ENCODE results near the gene LRP10.

DNA sequence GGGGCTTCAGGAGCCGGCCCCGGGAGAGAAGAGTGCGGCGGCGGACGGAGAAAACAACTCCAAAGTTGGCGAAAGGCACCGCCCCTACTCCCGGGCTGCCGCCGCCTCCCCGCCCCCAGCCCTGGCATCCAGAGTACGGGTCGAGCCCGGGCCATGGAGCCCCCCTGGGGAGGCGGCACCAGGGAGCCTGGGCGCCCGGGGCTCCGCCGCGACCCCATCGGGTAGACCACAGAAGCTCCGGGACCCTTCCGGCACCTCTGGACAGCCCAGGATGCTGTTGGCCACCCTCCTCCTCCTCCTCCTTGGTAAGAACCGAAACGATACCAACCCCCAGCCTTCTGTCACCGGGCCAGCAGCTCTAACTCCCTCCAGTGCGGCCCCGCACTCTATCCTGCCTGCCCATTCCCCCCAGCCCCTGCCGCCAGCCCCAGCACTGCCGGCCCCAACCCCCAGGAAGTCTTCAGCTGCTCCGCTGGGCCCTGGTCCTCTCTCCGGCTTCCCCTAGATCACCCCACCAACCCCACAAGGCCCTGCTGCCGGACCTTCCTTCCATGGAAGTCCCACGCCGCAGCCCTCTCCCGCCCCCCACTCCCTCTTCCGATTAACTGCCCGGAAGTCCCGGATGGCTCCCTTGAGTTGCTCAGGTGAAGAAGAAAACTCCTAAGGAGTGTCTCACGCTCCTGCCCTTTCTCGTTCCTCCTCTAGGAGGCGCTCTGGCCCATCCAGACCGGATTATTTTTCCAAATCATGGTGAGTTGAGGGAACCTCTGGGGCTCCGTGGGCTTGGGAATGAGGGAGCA is 693 bp downstream of the LRP10 start:
- TF ChIP-seq, protein P1, sequence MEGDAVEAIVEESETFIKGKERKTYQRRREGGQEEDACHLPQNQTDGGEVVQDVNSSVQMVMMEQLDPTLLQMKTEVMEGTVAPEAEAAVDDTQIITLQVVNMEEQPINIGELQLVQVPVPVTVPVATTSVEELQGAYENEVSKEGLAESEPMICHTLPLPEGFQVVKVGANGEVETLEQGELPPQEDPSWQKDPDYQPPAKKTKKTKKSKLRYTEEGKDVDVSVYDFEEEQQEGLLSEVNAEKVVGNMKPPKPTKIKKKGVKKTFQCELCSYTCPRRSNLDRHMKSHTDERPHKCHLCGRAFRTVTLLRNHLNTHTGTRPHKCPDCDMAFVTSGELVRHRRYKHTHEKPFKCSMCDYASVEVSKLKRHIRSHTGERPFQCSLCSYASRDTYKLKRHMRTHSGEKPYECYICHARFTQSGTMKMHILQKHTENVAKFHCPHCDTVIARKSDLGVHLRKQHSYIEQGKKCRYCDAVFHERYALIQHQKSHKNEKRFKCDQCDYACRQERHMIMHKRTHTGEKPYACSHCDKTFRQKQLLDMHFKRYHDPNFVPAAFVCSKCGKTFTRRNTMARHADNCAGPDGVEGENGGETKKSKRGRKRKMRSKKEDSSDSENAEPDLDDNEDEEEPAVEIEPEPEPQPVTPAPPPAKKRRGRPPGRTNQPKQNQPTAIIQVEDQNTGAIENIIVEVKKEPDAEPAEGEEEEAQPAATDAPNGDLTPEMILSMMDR (IDR thresholded peaks at IDR 0.05; ENCODE audit: poor library complexity, severe bottlenecking), result peak; percentile 58
- TF ChIP-seq EP300 (conservative IDR thresholded peaks at IDR 0.05; ENCODE audit: poor library complexity, severe bottlenecking), result no peak
- no peak for TF ChIP-seq RAD21 (conservative IDR thresholded peaks at IDR 0.05)

Measured in neural cell (in vitro differentiated cells).